ENCODE measurements around the gene AP2A1. TPM values are rescaled to one million over a fixed set of nuclear protein-coding genes. Genes with fewer than 3 reads are reported as not detected.

Gene AP2A1
- total and polyA plus RNA-seq, 2 of the 13 experiments (the other 11 are each of a cell fraction or from before 2014, with no cell fraction given) = 22.7 to 39.7 TPM

GRCh38 chr19:49809160-49809940, 42.5 kb downstream of the AP2A1 start:
- CTCF ChIA-PET (ENCODE audit: low intra/inter-chr PET ratio, low total read pairs) = no interaction called here
- Histone ChIP-seq H2AFZ (ENCODE audit: low read length) (peak overlapping the region; percentile 61), H3K27ac (ENCODE audit: extremely low read length, insufficient read depth, low read length) (no peak overlapping the region), H3K4me1 (ENCODE audit: insufficient read depth, low read length) (peaks cover 14% of the 10 kb centered on the region), H3K79me2 (ENCODE audit: insufficient read depth, low read length) (no peaks in the 10 kb centered on the region), H3K27me3 (ENCODE audit: control insufficient read depth in 1 of 2, insufficient read depth in 2 of 2, low read length in 2 of 2) (no peaks in the 10 kb centered on the region), H3K4me2 (ENCODE audit: low read depth, low read length) (peak overlapping the region; percentile 79), H3K9ac (ENCODE audit: insufficient read depth, low read depth, low read length) (peak overlapping the region; percentile 52), H3K9me3 (ENCODE audit: low read length) (no peaks in the 10 kb centered on the region), H3K36me3 (replicated peaks in 1 of 2; ENCODE audit: control insufficient read depth in 1 of 2, insufficient read depth in 2 of 2, low read length in 2 of 2) (no peaks in the 10 kb centered on the region; a peak in 1 of 5 replicates), H3K4me3 (replicated peaks in 1 of 3; ENCODE audit: insufficient read depth in 1 of 3, low read depth in 2 of 3, low read length in 3 of 3) (peak overlapping the region; percentile 54 to 72 (median 62)), H4K20me1 (ENCODE audit: insufficient read depth, low read length) (no peaks in the 10 kb centered on the region)
- ATAC-seq = peak; percentile 87
- 8% methylated on average over 25 of the region's 50 CpGs for WGBS (ENCODE audit: low lambda C conversion rate)
- FAIRE-seq = no peak
- peak; percentile 35 for DNase-seq (ENCODE audit: low spot score)
- in situ Hi-C loops (cut with HindIII; ENCODE audit: extremely low pct_ligation_motif_present, low pct_unique_long_range_greater_than_20kb) (no loop called here), intact Hi-C loops (cut with micrococcal nuclease; ENCODE audit: unreplicated experiment) (no loop called here)
- POLR2A ChIA-PET = interaction anchor here (0.9 to 1.7 kb wide), 5 partner anchors 38 to 169 kb away, joined by 3 to 5 read pairs (median 4); partner anchors contain the start of gene PRMT1
- no TSS peak for BruUV-seq (replicated peaks)
- no peak for TF ChIP-seq RFX3 (CRISPR knock-in tag; IDR thresholded peaks at IDR 0.05)
- no peak for TF ChIP-seq THYN1 (CRISPR knock-in tag; IDR thresholded peaks at IDR 0.05; ENCODE audit: borderline replicate concordance, low read depth)
- no peak for TF ChIP-seq ZNF775 (CRISPR knock-in tag; IDR thresholded peaks at IDR 0.05; ENCODE audit: borderline replicate concordance)
- TF ChIP-seq ZNF543 (CRISPR knock-in tag; IDR thresholded peaks at IDR 0.05) = peak; percentile 36; the same call in 1 of the 2 replicates
- TF ChIP-seq LCORL (IDR thresholded peaks at IDR 0.05) = no peak
- peak; percentile 79; the same call in 1 of the 2 replicates for TF ChIP-seq LCORL (CRISPR knock-in tag; IDR thresholded peaks at IDR 0.05)
- TF ChIP-seq RAD51 (IDR thresholded peaks at IDR 0.05; ENCODE audit: borderline replicate concordance) = 0 out of 2 replicates have a peak, but pooled peaks have one; percentile 12
- peak; percentile 45; the same call in 1 of the 2 replicates for TF ChIP-seq ZNF777 (CRISPR knock-in tag; IDR thresholded peaks at IDR 0.05)
- TF ChIP-seq GLMP (CRISPR knock-in tag; IDR thresholded peaks at IDR 0.05; ENCODE audit: borderline replicate concordance) = no peak
- no peak for TF ChIP-seq STAT6 (CRISPR knock-in tag; IDR thresholded peaks at IDR 0.05; ENCODE audit: borderline replicate concordance)
- TF ChIP-seq ZUFSP (CRISPR knock-in tag; IDR thresholded peaks at IDR 0.05; ENCODE audit: borderline replicate concordance) = no peak
- TF ChIP-seq SNAI1 (CRISPR knock-in tag; IDR thresholded peaks at IDR 0.05; ENCODE audit: borderline replicate concordance) = no peak
- TF ChIP-seq ZNF430 (CRISPR knock-in tag; IDR thresholded peaks at IDR 0.05) = 0 out of 2 replicates have a peak, but pooled peaks have one; percentile 29
- no peak for TF ChIP-seq TBX3 (IDR thresholded peaks at IDR 0.05; ENCODE audit: borderline replicate concordance)
- 0 out of 2 replicates have a peak, but pooled peaks have one; percentile 39 for TF ChIP-seq ZNF44 (CRISPR knock-in tag; IDR thresholded peaks at IDR 0.05)
- TF ChIP-seq SALL1 (CRISPR knock-in tag; IDR thresholded peaks at IDR 0.05) = peak; percentile 20
- TF ChIP-seq ZBTB34 (CRISPR knock-in tag; IDR thresholded peaks at IDR 0.05) = 0 out of 2 replicates have a peak, but pooled peaks have one; percentile 20
